Measurements from ENCODE around the gene SHLD1.

DNA sequence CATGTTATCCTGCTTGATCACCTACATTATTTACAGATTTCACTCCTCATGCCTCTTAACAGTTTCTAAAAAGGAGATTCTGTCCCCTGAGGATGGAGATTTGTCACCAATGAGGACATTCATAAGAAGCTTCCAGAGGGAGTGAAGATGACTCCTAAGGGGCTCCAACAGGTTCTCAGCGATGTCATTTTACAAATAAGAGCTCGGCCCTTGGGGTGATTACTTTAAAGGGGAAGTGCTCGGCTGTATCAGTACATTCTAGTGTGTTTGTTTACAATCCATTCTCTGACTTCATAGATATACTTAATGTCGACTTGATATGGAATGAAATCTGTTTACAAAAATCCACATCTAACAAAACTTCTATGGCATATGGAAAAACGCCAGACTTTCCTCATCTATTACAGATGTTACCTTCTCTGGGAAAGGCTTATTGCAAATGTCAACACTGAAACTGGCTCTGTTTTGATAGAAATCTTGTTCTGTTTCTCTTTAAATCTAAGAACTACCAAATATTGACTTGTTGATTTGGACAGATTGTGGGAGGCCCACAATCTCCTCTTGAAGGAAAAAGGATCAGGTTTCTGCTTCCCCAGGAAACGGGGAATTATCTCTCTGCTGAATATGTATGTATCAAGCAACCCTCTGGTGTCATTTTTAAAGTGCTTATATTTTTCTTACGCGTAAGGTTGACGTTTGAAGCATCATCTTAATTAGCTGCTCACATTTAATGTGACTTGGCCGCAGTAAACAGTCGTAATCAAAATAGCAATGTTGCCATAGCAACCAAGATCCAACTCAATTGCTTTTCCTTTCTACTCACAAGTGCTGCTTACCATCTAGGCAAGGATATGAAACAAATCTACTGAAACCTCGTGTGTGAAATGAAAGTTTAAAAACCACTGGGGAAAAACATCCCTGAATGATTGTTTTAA, 95.7 kb downstream of the SHLD1 start:
- TF ChIP-seq JUN (IDR thresholded peaks at IDR 0.05; ENCODE audit: borderline replicate concordance, insufficient read depth, insufficient read length, low read depth) (no peak), EZH2 (IDR thresholded peaks at IDR 0.05; ENCODE audit: borderline replicate concordance, low read depth, low read length, severe bottlenecking) (no peak), POLR2A (IDR thresholded peaks at IDR 0.05; ENCODE audit: low read depth, low read length) (no peak), POLR2AphosphoS5 (IDR thresholded peaks at IDR 0.05; ENCODE audit: insufficient read depth, low read depth, low read length) (no peak), MYC (IDR thresholded peaks at IDR 0.05; ENCODE audit: low read depth, low read length) (no peak)
- TF ChIP-seq, protein P1, sequence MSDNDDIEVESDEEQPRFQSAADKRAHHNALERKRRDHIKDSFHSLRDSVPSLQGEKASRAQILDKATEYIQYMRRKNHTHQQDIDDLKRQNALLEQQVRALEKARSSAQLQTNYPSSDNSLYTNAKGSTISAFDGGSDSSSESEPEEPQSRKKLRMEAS (IDR thresholded peaks at IDR 0.05; ENCODE audit: insufficient read depth, insufficient read length), result no peak
- TF ChIP-seq, protein P2, sequence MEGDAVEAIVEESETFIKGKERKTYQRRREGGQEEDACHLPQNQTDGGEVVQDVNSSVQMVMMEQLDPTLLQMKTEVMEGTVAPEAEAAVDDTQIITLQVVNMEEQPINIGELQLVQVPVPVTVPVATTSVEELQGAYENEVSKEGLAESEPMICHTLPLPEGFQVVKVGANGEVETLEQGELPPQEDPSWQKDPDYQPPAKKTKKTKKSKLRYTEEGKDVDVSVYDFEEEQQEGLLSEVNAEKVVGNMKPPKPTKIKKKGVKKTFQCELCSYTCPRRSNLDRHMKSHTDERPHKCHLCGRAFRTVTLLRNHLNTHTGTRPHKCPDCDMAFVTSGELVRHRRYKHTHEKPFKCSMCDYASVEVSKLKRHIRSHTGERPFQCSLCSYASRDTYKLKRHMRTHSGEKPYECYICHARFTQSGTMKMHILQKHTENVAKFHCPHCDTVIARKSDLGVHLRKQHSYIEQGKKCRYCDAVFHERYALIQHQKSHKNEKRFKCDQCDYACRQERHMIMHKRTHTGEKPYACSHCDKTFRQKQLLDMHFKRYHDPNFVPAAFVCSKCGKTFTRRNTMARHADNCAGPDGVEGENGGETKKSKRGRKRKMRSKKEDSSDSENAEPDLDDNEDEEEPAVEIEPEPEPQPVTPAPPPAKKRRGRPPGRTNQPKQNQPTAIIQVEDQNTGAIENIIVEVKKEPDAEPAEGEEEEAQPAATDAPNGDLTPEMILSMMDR (IDR thresholded peaks at IDR 0.05; ENCODE audit: extremely low read depth in 1 of 2, insufficient read depth in 1 of 2, low read depth in 1 of 2, low read length in 2 of 2), result no peak
